Lung microvascular endothelial cell (primary cell): ENCODE data around the gene EXOSC9. TPM values are rescaled to one million over a fixed set of nuclear protein-coding genes. Genes with fewer than 3 reads are reported as not detected.

Source experiments
- DNase-seq, 2 donors: peaks; one replicate each; pipeline versions ENCODE4 v3.0.0 to v3.0.0-alpha.2; 2010; ENCODE audit warnings: low read depth in 2 of 2
- total RNA-seq: library from RNA; depleted of rRNA; stranded (reverse); fragments of >200 nt; gene quantifications from 2 replicates; pipeline ENCODE4 v1.2.1, GENCODE V29; 2014

EXOSC9 gene
- total RNA-seq, 1 donor from 2014 or later, result 23.0 TPM

GRCh38 chr4:121789455-121789854 is 11.7 kb upstream of the EXOSC9 start:
- no peak for DNase-seq

- DNase-seq, result peak; percentile 86 to 90
These were observed 10.9 kb upstream of the EXOSC9 start for GRCh38 chr4:121789960-121790829.

GRCh38 chr4:121790976-121791375 is 10.1 kb upstream of the EXOSC9 start:
- DNase-seq, result no peak

GRCh38 chr4:121791481-121791880 is 9.6 kb upstream of the EXOSC9 start:
- DNase-seq, result no peak

GRCh38 chr4:121792966-121793365 is 8.2 kb upstream of the EXOSC9 start:
- no peak for DNase-seq

- peak in 1 of 2 donors; percentile 27 for DNase-seq
These were observed 6.5 kb upstream of the EXOSC9 start for GRCh38 chr4:121794505-121795188.

GRCh38 chr4:121796283-121796682 is 4.8 kb upstream of the EXOSC9 start:
- peak in 1 of 2 donors; percentile 8 for DNase-seq

- DNase-seq, result no peak
These were observed 1.8 kb upstream of the EXOSC9 start for GRCh38 chr4:121799208-121799823.

- no peak for DNase-seq
These were observed 1.1 kb upstream of the EXOSC9 start for GRCh38 chr4:121799867-121800501.

- no peak for DNase-seq
These were observed 524 bp upstream of the EXOSC9 start for GRCh38 chr4:121800638-121800960.

- no peak for DNase-seq
These were observed 572 bp downstream of the EXOSC9 start for GRCh38 chr4:121801715-121802075.

GRCh38 chr4:121806411-121806810 is 5.3 kb downstream of the EXOSC9 start:
- DNase-seq, result no peak

GRCh38 chr4:121811122-121811521 is 10.0 kb downstream of the EXOSC9 start:
- no peak for DNase-seq

- no peak for DNase-seq
These were observed 13.6 kb downstream of the EXOSC9 start for GRCh38 chr4:121814756-121815155.

GRCh38 chr4:121817006-121817405 is 15.9 kb downstream of the EXOSC9 start:
- no peak for DNase-seq

GRCh38 chr4:121817701-121818100 is 16.6 kb downstream of the EXOSC9 start:
- no peak for DNase-seq

- DNase-seq, result no peak
These were observed 17.1 kb downstream of the EXOSC9 start for GRCh38 chr4:121818215-121818614.

GRCh38 chr4:121819216-121819965 is 18.3 kb downstream of the EXOSC9 start:
- DNase-seq, result peak in 1 of 2 donors; percentile 4

GRCh38 chr4:121822047-121822446 is 20.9 kb downstream of the EXOSC9 start:
- DNase-seq, result no peak

GRCh38 chr4:121822796-121823504 is 21.8 kb downstream of the EXOSC9 start:
- peak; percentile 38 to 56 for DNase-seq
